GM23248 (cell line): ENCODE results near the gene DTX3.

ENCODE experiments used
- EZH2 ChIP-seq: fragments of 200-600 bp; sonication (generic); IDR thresholded peaks from 2 replicates; pipeline ENCODE4 v1.6.1; 2018; ENCODE audit warnings: antibody characterized with exemption, mild to moderate bottlenecking; ENCODE audit not compliant: insufficient read depth, poor library complexity, severe bottlenecking
- EZH2phosphoT487 ChIP-seq: fragments of 200-600 bp; sonication (generic); IDR thresholded peaks from 2 replicates; pipeline ENCODE4 v1.6.1; 2018; ENCODE audit warnings: antibody characterized with exemption, moderate library complexity, mild to moderate bottlenecking, low read depth; ENCODE audit not compliant: insufficient read depth

DNA sequence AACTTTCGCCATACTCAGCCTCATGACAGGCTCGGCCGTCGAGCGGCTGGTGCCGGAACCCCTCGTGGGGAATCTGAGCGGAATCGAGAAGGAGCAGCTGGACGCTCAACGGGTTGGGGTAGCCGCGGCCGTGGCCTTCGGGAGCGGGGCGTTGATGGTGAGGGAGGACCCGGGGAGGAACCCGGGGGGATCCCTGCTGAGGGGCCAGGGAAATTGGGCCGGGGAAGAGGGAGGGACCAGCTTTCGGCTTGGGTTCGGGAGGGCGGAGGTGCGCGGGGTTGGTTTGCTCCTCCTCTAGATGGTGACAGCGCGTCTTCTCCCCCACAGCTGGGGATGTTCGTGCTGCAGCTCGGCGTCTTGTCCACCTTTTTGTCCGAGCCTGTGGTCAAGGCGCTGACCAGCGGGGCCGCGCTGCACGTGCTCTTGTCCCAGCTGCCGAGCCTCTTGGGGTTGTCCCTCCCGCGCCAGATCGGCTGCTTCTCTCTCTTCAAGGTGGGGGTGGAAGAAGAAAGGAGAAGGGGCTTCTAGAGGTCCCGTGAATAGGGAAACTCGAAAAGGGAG lies 16.4 kb downstream of the DTX3 start:
- TF ChIP-seq EZH2phosphoT487 (no peak), EZH2 (peak; percentile 55)
